HepG2 (cell line): Measurements from ENCODE around the gene KCTD13. TPM values are rescaled to one million over a fixed set of nuclear protein-coding genes. Genes with fewer than 3 reads are reported as not detected.

Experiments used
- BRD4 ChIP-seq: sonication (generic); formaldehyde crosslinking; IDR thresholded peaks from 2 replicates; pipeline ENCODE4 v1.4.0; 2020; ENCODE audit warnings: missing genetic modification reagents
- CEBPB ChIP-seq: IDR thresholded peaks from 2 replicates; pipeline ENCODE4 v1.6.1; 2011; ENCODE audit warnings: low read depth, low read length, improper control_type of control experiment, borderline replicate concordance
- GZF1 ChIP-seq: sonication (generic); formaldehyde crosslinking; IDR thresholded peaks from 2 replicates; pipeline ENCODE4 v1.5.1; 2020; ENCODE audit warnings: mild to moderate bottlenecking, missing genetic modification reagents
- HNF1A ChIP-seq, 2 experiments: sonication (generic) in 1 of 2; formaldehyde crosslinking in 1 of 2; IDR thresholded peaks; 2 replicates each; pipeline versions ENCODE4 v1.4.0 to v1.6.1; 2016 to 2020; ENCODE audit warnings: borderline replicate concordance in 1 of 2, low read depth in 1 of 2, mild to moderate bottlenecking in 1 of 2, missing genetic modification reagents in 1 of 2
- KAT8 ChIP-seq: IDR thresholded peaks from 2 replicates; pipeline ENCODE4 v1.6.1; 2016; ENCODE audit warnings: missing genetic modification reagents, missing compliant biosample characterization
- MED1 ChIP-seq: sonication (generic); formaldehyde crosslinking; IDR thresholded peaks from 2 replicates; pipeline ENCODE4 v1.4.0; 2020; ENCODE audit warnings: missing genetic modification reagents
- RORA ChIP-seq: sonication (generic); formaldehyde crosslinking; IDR thresholded peaks from 2 replicates; pipeline ENCODE4 v1.5.0; 2020; ENCODE audit warnings: mild to moderate bottlenecking, missing genetic modification reagents, moderate library complexity
- SKI ChIP-seq: fragments of 450-650 bp; IDR thresholded peaks from one replicate; pipeline ENCODE4 v1.6.1; 2018; ENCODE audit warnings: mild to moderate bottlenecking; ENCODE audit not compliant: partially characterized antibody
- SPEN ChIP-seq: sonication (generic); formaldehyde crosslinking; IDR thresholded peaks from 2 replicates; pipeline ENCODE4 v1.5.1; 2020; ENCODE audit warnings: low read depth, mild to moderate bottlenecking, missing genetic modification reagents
- SUZ12 ChIP-seq: fragments of 150-350 bp; IDR thresholded peaks from 2 replicates; pipeline ENCODE4 v1.6.1; 2014; ENCODE audit warnings: low read depth, low read length
- TCF7 ChIP-seq: sonication (generic); IDR thresholded peaks from 2 replicates; pipeline ENCODE4 v1.6.1; 2016; ENCODE audit warnings: antibody characterized with exemption, low read depth
- ZFP90 ChIP-seq: sonication (generic); formaldehyde crosslinking; IDR thresholded peaks from 2 replicates; pipeline ENCODE4 v1.8.0; 2022; ENCODE audit warnings: missing genetic modification reagents, mild to moderate bottlenecking, inconsistent platforms, borderline replicate concordance
- ZKSCAN1 ChIP-seq: fragments of 150-350 bp; IDR thresholded peaks from 2 replicates; pipeline ENCODE4 v1.6.1; 2014; ENCODE audit warnings: low read length
- ZNF34 ChIP-seq: sonication (generic); formaldehyde crosslinking; IDR thresholded peaks from 2 replicates; pipeline ENCODE4 v1.4.0; 2020; ENCODE audit warnings: mild to moderate bottlenecking, missing genetic modification reagents, borderline replicate concordance
- ZNF343 ChIP-seq: sonication (generic); formaldehyde crosslinking; IDR thresholded peaks from 2 replicates; pipeline ENCODE4 v1.4.0; 2020; ENCODE audit warnings: mild to moderate bottlenecking, missing genetic modification reagents
- ZNF550 ChIP-seq: sonication (generic); formaldehyde crosslinking; IDR thresholded peaks from 2 replicates; pipeline ENCODE4 v1.4.0; 2020; ENCODE audit warnings: mild to moderate bottlenecking, missing genetic modification reagents, borderline replicate concordance
- ZNF556 ChIP-seq: sonication (generic); formaldehyde crosslinking; IDR thresholded peaks from 2 replicates; pipeline ENCODE4 v1.4.0; 2020; ENCODE audit warnings: mild to moderate bottlenecking, missing genetic modification reagents, borderline replicate concordance
- ZNF576 ChIP-seq: sonication (generic); formaldehyde crosslinking; IDR thresholded peaks from 2 replicates; pipeline ENCODE4 v1.4.0; 2020; ENCODE audit warnings: mild to moderate bottlenecking, missing genetic modification reagents
- ZNF7 ChIP-seq: IDR thresholded peaks from 2 replicates; pipeline ENCODE4 v1.6.1; 2016; ENCODE audit warnings: missing biosample characterization, missing genetic modification reagents
- ZSCAN20 ChIP-seq: sonication (generic); formaldehyde crosslinking; IDR thresholded peaks from 2 replicates; pipeline ENCODE4 v1.4.0; 2020; ENCODE audit warnings: missing genetic modification reagents, mild to moderate bottlenecking, borderline replicate concordance
- polyA plus RNA-seq, 8 experiments: library from polyadenylated mRNA; depleted of rRNA in 3 of 8; stranded (reverse) in 7 of 8; unstranded in 1 of 8; fragments of >200 nt; fragmentation: Illumina TruSeq in 4 of 8; extraction: Trizol in 4 of 8; gene quantifications; 2 replicates each; pipeline versions ENCODE4 v1.2.1 to v1.2.3, GENCODE V29; 2011 to 2016; ENCODE audit warnings: low read depth in 4 of 8, missing spikeins in 1 of 8, mixed read lengths in 1 of 8; ENCODE audit not compliant: insufficient read depth in 1 of 8
- total RNA-seq, 5 experiments: library from RNA; depleted of rRNA; stranded (reverse); fragments of >200 nt; fragmentation: Illumina TruSeq; extraction: Trizol; gene quantifications; 2 replicates each; pipeline ENCODE4 v1.2.3, GENCODE V29; 2016; ENCODE audit warnings: low read depth in 1 of 5

Gene KCTD13
- total and polyA plus RNA-seq, 2 of the 13 experiments (the other 11 are each of a cell fraction or from before 2014, with no cell fraction given) = 6.3 to 14.7 TPM

GRCh38 chr16:29925781-29926710, at the start of gene KCTD13 (continued):
- TF ChIP-seq HNF1A (IDR thresholded peaks at IDR 0.05; ENCODE audit: low read depth) (no peak), HNF1A (CRISPR knock-in tag; IDR thresholded peaks at IDR 0.05; ENCODE audit: borderline replicate concordance) (no peak), TCF7 (no peak), ZNF7 (no peak), SUZ12 (no peak), ZNF550 (CRISPR knock-in tag) (no peak), GZF1 (0 out of 2 replicates have a peak, but pooled peaks have one; percentile 19), ZSCAN20 (CRISPR knock-in tag) (peak; percentile 76; the same call in 1 of the 2 replicates), ZNF576 (CRISPR knock-in tag) (peak; percentile 81; the same call in 1 of the 2 replicates), SKI (no peak), ZNF343 (CRISPR knock-in tag) (peak; percentile 88; the same call in 1 of the 2 replicates), SPEN (CRISPR knock-in tag) (peak; percentile 91), ZNF556 (CRISPR knock-in tag) (peak; percentile 95), BRD4 (CRISPR knock-in tag) (peak; percentile 91), ZNF34 (CRISPR knock-in tag) (no peak), MED1 (peak; percentile 82), CEBPB (no peak), KAT8 (CRISPR knock-in tag) (peak; percentile 91), ZKSCAN1 (no peak), ZFP90 (CRISPR knock-in tag) (peak; percentile 87), RORA (CRISPR knock-in tag) (no peak)
